Fibroblast of the aortic adventitia (primary cell): ENCODE data around the gene LYZL4. TPM values are rescaled to one million over a fixed set of nuclear protein-coding genes. Genes with fewer than 3 reads are reported as not detected.

Experiments
- DNase-seq: peaks from one replicate; pipeline ENCODE4 v3.0.0-alpha.2; 2010; ENCODE audit warnings: low read depth
- H3K4me3 ChIP-seq: 2 replicates; pipeline ENCODE4 v1.5.1; 2011; ENCODE audit warnings: low read depth, mild to moderate bottlenecking, control low read depth, low read length, moderate library complexity
- CTCF ChIP-seq: IDR thresholded peaks from 2 replicates; pipeline ENCODE4 v1.5.1; 2011; ENCODE audit warnings: mild to moderate bottlenecking, low read length, control low read depth, inconsistent platforms; ENCODE audit not compliant: insufficient read depth
- total RNA-seq: library from RNA; depleted of rRNA; stranded (reverse); fragments of >200 nt; gene quantifications from 2 replicates; pipeline ENCODE4 v1.2.3, GENCODE V29; 2012; ENCODE audit warnings: low replicate concordance

Gene LYZL4
- total RNA-seq, 1 donor, result not detected

GRCh38 chr3:42440924-42441323 is 30.5 kb upstream of the LYZL4 start:
- no peak for DNase-seq
- H3K4me3 ChIP-seq, result no peak overlapping the region
- no peak for TF ChIP-seq CTCF

GRCh38 chr3:42439261-42440115 is 29.1 kb upstream of the LYZL4 start:
- no peak overlapping the region for H3K4me3 ChIP-seq
- DNase-seq, result no peak
- TF ChIP-seq CTCF, result no peak

GRCh38 chr3:42438758-42439157 is 28.3 kb upstream of the LYZL4 start:
- TF ChIP-seq CTCF, result no peak
- DNase-seq, result no peak

GRCh38 chr3:42438193-42438592 is 27.8 kb upstream of the LYZL4 start:
- H3K4me3 ChIP-seq, result no peak overlapping the region
- no peak for DNase-seq
- TF ChIP-seq CTCF, result no peak

More at GRCh38 chr3:42438758-42439157, 28.3 kb upstream of the LYZL4 start:
- no peak overlapping the region for H3K4me3 ChIP-seq

- no peak for DNase-seq
- no peak overlapping the region for H3K4me3 ChIP-seq
- no peak for TF ChIP-seq CTCF
Observed at GRCh38 chr3:42434777-42435380, 24.5 kb upstream of the LYZL4 start.

- no peak overlapping the region for H3K4me3 ChIP-seq
- DNase-seq, result no peak
- TF ChIP-seq CTCF, result no peak
Observed at GRCh38 chr3:42432485-42432884, 22.1 kb upstream of the LYZL4 start.
